K562 (cell line): ENCODE measurements around the gene SKOR1. TPM values are rescaled to one million over a fixed set of nuclear protein-coding genes. Genes with fewer than 3 reads are reported as not detected.

Experiments used
- CCAR2 ChIP-seq: fragments of 200-400 bp; formaldehyde crosslinking; IDR thresholded peaks from 2 replicates; pipeline ENCODE4 v1.6.1; 2017; ENCODE audit warnings: mild to moderate bottlenecking, low read depth, low read length
- CEBPZ ChIP-seq: fragments of 150-350 bp; IDR thresholded peaks from 2 replicates; pipeline ENCODE4 v1.6.1; 2014; ENCODE audit warnings: low read depth, mild to moderate bottlenecking, low read length, borderline replicate concordance
- CGGBP1 ChIP-seq: fragments of 250-450 bp; sonication (Bioruptor Pico); IDR thresholded peaks from 2 replicates; pipeline ENCODE4 v1.9.0; 2021; ENCODE audit warnings: mild to moderate bottlenecking
- RAD51 ChIP-seq: fragments of 450-650 bp; IDR thresholded peaks from 2 replicates; pipeline ENCODE4 v1.7.1; 2016; ENCODE audit warnings: low read depth, mild to moderate bottlenecking, borderline replicate concordance
- SLC30A9 ChIP-seq: fragments of 250-450 bp; sonication (Bioruptor Pico); IDR thresholded peaks from 2 replicates; pipeline ENCODE4 v1.8.0; 2022; ENCODE audit warnings: mild to moderate bottlenecking, moderate library complexity
- ZNF586 ChIP-seq: fragments of 450-650 bp; formaldehyde crosslinking; conservative IDR thresholded peaks from 2 replicates; pipeline ENCODE4 v1.4.0; 2020; ENCODE audit warnings: mild to moderate bottlenecking, moderate library complexity
- polyA plus RNA-seq, 8 experiments: library from polyadenylated mRNA; depleted of rRNA in 4 of 8; stranded (reverse) in 5 of 8; unstranded in 3 of 8; fragments of >200 nt; fragmentation: Nextera tagmentation in 2 of 8; fragmentation: Illumina TruSeq in 1 of 8; extraction: Ambion mirVana in 2 of 8; extraction: Trizol in 1 of 8; gene quantifications; 2 replicates each; pipeline versions ENCODE4 v1.2.1 to v1.2.3, GENCODE V29; 2011 to 2014; ENCODE audit warnings: inconsistent platforms in 1 of 8, missing spikeins in 1 of 8
- total RNA-seq, 7 experiments: library from RNA; depleted of rRNA in 6 of 7; stranded (reverse); fragments of >200 nt in 6 of 7; fragmentation: Illumina TruSeq in 2 of 7; extraction: Trizol in 2 of 7; gene quantifications; 2 replicates each; pipeline versions ENCODE4 v1.2.1 to v1.2.3, GENCODE V29; 2011 to 2021; ENCODE audit warnings: low replicate concordance in 1 of 7
- TF ChIP-seq, protein P1 (sequence below): fragments of 450-650 bp; conservative IDR thresholded peaks from 2 replicates; pipeline ENCODE4 v1.6.1; 2016; ENCODE audit warnings: missing genetic modification characterization, low read depth, mild to moderate bottlenecking, control low read depth, missing compliant biosample characterization
- TF ChIP-seq, protein P2 (sequence below), 2 experiments: fragments of 450-650 bp; IDR thresholded peaks; 2 replicates each; pipeline ENCODE4 v1.6.1; 2016; ENCODE audit warnings: mild to moderate bottlenecking in 2 of 2, borderline replicate concordance in 1 of 2, low read depth in 1 of 2, moderate library complexity in 1 of 2
- TF ChIP-seq, protein P3 (sequence below): fragments of 250-450 bp; sonication (Bioruptor Pico); IDR thresholded peaks from 2 replicates; pipeline ENCODE4 v1.4.0; 2020; ENCODE audit warnings: mild to moderate bottlenecking, moderate library complexity, borderline replicate concordance

SKOR1 gene
- total and polyA plus RNA-seq, 9 of the 15 experiments (the other 6 are each of a cell fraction or from before 2014, with no cell fraction given), result 0.04 to 0.41 (median 0.09) TPM; not detected in 3

- no peak for TF ChIP-seq CEBPZ
- no peak for TF ChIP-seq CGGBP1 (CRISPR knock-in tag)
- TF ChIP-seq, protein P1, sequence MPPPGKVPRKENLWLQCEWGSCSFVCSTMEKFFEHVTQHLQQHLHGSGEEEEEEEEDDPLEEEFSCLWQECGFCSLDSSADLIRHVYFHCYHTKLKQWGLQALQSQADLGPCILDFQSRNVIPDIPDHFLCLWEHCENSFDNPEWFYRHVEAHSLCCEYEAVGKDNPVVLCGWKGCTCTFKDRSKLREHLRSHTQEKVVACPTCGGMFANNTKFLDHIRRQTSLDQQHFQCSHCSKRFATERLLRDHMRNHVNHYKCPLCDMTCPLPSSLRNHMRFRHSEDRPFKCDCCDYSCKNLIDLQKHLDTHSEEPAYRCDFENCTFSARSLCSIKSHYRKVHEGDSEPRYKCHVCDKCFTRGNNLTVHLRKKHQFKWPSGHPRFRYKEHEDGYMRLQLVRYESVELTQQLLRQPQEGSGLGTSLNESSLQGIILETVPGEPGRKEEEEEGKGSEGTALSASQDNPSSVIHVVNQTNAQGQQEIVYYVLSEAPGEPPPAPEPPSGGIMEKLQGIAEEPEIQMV (tag), result no peak
- TF ChIP-seq ZNF586, result no peak
- TF ChIP-seq, protein P2, sequence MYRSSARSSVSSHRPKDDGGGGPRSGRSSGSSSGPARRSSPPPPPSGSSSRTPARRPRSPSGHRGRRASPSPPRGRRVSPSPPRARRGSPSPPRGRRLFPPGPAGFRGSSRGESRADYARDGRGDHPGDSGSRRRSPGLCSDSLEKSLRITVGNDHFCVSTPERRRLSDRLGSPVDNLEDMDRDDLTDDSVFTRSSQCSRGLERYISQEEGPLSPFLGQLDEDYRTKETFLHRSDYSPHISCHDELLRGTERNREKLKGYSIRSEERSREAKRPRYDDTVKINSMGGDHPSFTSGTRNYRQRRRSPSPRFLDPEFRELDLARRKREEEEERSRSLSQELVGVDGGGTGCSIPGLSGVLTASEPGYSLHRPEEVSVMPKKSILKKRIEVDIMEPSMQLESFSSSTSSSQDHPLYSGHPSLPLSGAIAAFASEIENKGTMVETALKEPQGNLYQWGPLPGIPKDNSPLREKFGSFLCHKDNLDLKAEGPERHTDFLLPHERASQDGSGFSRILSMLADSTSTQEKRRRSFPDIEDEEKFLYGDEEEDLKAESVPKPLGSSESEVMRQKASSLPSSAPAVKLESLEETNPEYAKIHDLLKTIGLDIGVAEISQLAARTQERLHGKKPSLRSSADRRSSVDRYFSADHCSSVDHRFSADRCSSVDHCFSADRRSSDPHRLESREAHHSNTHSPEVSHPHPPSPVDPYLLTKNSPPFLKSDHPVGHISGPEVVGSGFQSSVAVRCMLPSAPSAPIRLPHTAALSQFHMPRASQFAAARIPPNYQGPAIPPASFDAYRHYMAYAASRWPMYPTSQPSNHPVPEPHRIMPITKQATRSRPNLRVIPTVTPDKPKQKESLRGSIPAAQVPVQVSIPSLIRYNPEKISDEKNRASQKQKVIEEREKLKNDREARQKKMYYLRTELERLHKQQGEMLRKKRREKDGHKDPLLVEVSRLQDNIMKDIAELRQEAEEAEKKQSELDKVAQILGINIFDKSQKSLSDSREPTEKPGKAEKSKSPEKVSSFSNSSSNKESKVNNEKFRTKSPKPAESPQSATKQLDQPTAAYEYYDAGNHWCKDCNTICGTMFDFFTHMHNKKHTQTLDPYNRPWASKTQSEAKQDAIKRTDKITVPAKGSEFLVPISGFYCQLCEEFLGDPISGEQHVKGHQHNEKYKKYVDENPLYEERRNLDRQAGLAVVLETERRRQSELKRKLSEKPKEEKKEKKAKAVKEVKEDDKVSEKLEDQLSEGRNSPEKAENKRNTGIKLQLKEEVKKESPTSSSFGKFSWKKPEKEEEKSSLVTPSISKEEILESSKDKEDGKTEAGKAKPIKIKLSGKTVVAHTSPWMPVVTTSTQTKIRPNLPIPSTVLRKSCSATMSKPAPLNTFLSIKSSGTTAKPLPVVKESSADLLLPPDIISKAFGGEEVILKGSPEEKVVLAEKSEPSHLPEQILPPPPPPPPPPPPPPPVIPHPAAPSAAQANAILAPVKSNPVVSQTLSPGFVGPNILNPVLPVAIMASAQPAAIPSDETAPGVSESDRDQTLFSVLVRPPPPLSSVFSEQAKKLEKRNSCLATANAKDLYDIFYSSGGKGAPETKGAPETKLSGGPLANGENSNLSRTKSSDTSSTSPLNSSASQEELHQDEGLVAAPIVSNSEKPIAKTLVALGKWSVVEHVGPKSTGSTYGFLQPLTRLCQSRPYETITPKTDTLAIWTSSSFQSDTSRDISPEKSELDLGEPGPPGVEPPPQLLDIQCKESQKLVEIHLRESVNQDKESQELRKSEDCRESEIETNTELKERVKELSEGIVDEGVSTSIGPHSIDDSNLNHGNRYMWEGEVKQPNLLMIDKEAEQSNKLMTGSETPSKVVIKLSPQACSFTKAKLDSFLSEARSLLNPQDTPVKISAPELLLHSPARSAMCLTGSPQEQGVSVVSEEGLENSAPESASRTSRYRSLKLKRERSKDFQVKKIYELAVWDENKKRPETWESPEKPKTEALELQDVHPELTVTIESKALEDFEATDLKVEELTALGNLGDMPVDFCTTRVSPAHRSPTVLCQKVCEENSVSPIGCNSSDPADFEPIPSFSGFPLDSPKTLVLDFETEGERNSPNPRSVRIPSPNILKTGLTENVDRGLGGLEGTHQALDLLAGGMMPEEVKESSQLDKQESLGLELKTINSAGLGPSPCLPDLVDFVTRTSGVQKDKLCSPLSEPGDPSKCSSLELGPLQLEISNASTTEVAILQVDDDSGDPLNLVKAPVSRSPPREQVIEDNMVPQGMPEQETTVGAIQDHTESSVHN (IDR thresholded peaks at IDR 0.05; ENCODE audit: borderline replicate concordance in 1 of 2, low read depth in 1 of 2), result peak in 1 of 2 experiments; percentile 48; a peak in 1 of 4 replicates
- no peak for TF ChIP-seq CCAR2
- no peak for TF ChIP-seq RAD51
- TF ChIP-seq, protein P3, sequence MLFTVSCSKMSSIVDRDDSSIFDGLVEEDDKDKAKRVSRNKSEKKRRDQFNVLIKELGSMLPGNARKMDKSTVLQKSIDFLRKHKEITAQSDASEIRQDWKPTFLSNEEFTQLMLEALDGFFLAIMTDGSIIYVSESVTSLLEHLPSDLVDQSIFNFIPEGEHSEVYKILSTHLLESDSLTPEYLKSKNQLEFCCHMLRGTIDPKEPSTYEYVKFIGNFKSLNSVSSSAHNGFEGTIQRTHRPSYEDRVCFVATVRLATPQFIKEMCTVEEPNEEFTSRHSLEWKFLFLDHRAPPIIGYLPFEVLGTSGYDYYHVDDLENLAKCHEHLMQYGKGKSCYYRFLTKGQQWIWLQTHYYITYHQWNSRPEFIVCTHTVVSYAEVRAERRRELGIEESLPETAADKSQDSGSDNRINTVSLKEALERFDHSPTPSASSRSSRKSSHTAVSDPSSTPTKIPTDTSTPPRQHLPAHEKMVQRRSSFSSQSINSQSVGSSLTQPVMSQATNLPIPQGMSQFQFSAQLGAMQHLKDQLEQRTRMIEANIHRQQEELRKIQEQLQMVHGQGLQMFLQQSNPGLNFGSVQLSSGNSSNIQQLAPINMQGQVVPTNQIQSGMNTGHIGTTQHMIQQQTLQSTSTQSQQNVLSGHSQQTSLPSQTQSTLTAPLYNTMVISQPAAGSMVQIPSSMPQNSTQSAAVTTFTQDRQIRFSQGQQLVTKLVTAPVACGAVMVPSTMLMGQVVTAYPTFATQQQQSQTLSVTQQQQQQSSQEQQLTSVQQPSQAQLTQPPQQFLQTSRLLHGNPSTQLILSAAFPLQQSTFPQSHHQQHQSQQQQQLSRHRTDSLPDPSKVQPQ, result no peak
- no peak for TF ChIP-seq SLC30A9 (CRISPR knock-in tag)
These were observed 57.4 kb downstream of the SKOR1 start (continued) for GRCh38 chr15:67882487-67883233.
